ENCODE results near the gene ANO8.

DNA sequence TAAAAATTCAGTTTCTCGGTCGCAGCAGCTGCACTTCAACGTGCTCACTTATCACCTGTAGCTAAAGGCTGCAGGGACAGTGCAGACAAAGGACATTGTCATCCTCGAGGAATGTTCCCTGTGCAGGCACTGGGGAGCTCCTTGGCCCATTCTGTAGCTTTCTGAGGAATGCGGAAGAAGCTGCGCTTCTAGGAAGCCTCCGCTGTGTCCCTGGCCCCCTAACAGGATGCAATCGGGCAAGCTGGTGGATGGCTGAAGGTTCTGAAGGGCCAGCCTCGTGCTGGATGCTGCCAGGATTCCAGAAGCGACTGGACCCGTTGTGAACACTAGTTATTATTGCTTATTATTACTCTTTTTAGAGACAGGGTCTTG, 8.1 kb downstream of the ANO8 start:
- TF ChIP-seq, protein P1, sequence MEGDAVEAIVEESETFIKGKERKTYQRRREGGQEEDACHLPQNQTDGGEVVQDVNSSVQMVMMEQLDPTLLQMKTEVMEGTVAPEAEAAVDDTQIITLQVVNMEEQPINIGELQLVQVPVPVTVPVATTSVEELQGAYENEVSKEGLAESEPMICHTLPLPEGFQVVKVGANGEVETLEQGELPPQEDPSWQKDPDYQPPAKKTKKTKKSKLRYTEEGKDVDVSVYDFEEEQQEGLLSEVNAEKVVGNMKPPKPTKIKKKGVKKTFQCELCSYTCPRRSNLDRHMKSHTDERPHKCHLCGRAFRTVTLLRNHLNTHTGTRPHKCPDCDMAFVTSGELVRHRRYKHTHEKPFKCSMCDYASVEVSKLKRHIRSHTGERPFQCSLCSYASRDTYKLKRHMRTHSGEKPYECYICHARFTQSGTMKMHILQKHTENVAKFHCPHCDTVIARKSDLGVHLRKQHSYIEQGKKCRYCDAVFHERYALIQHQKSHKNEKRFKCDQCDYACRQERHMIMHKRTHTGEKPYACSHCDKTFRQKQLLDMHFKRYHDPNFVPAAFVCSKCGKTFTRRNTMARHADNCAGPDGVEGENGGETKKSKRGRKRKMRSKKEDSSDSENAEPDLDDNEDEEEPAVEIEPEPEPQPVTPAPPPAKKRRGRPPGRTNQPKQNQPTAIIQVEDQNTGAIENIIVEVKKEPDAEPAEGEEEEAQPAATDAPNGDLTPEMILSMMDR (IDR thresholded peaks at IDR 0.05 in 4 of 5, conservative IDR thresholded peaks at IDR 0.05 in 1 of 5), result no peak
- TF ChIP-seq POLR2A (IDR thresholded peaks at IDR 0.05), result no peak
